Measurements from ENCODE around the gene CCRL2. TPM values are rescaled to one million over a fixed set of nuclear protein-coding genes. Genes with fewer than 3 reads are reported as not detected.
"Not testable (repeated sequence)": the region's sequence is repeated elsewhere in the genome, so short reads cannot be mapped to it uniquely, and the experiment has no call there.

The CCRL2 gene
- total RNA-seq, 2 donors from 2014 or later = 0.89 to 4.2 TPM

- Histone ChIP-seq H3K27ac (no peak overlapping the region), H3K36me3 (no peaks in the 10 kb centered on the region), H3K4me3 (no peak overlapping the region), H3K9me3 (no peaks in the 10 kb centered on the region), H3K27me3 (no peaks in the 10 kb centered on the region), H3K4me1 (peaks cover 0 to 9% of the 10 kb centered on the region in 2 donors)
- DNase-seq (ENCODE audit: low spot score) = no peak
- no peak for TF ChIP-seq CTCF (IDR thresholded peaks at IDR 0.05)
These were observed 22.2 kb downstream of the CCRL2 start for GRCh38 chr3:46429250-46429649.

- DNase-seq (ENCODE audit: low spot score) = no peak
- peaks cover 0 to 9% of the 10 kb centered on the region in 2 donors for H3K4me1 ChIP-seq
- TF ChIP-seq CTCF (IDR thresholded peaks at IDR 0.05) = no peak
These were observed 22.6 kb downstream of the CCRL2 start for GRCh38 chr3:46429671-46430070.

GRCh38 chr3:46430879-46431278 is 23.8 kb downstream of the CCRL2 start:
- DNase-seq (ENCODE audit: low spot score) = not testable (repeated sequence)

More at GRCh38 chr3:46429671-46430070, 22.6 kb downstream of the CCRL2 start:
- Histone ChIP-seq H3K9me3 (no peaks in the 10 kb centered on the region), H3K36me3 (no peaks in the 10 kb centered on the region), H3K27ac (no peak overlapping the region), H3K27me3 (no peaks in the 10 kb centered on the region), H3K4me3 (no peak overlapping the region)

GRCh38 chr3:46431905-46432304 is 24.8 kb downstream of the CCRL2 start:
- not testable (repeated sequence) for H3K9me3 ChIP-seq; H3K4me1 ChIP-seq; H3K4me3 ChIP-seq; H3K36me3 ChIP-seq; DNase-seq (ENCODE audit: low spot score); H3K27me3 ChIP-seq; H3K27ac ChIP-seq

More at GRCh38 chr3:46430879-46431278, 23.8 kb downstream of the CCRL2 start:
- not testable (repeated sequence) for H3K4me1 ChIP-seq, H3K36me3 ChIP-seq, H3K9me3 ChIP-seq, H3K27ac ChIP-seq, H3K27me3 ChIP-seq, H3K4me3 ChIP-seq

- H3K9me3 ChIP-seq; H3K27me3 ChIP-seq; H3K4me1 ChIP-seq; H3K36me3 ChIP-seq; DNase-seq (ENCODE audit: low spot score); H3K4me3 ChIP-seq; H3K27ac ChIP-seq: not testable (repeated sequence)
These were observed 26.1 kb downstream of the CCRL2 start for GRCh38 chr3:46433118-46433517.

- DNase-seq (ENCODE audit: low spot score) = no peak
- H3K27me3 ChIP-seq = no peaks in the 10 kb centered on the region
- no peak overlapping the region for H3K27ac ChIP-seq
- H3K9me3 ChIP-seq = no peaks in the 10 kb centered on the region
- no peaks in the 10 kb centered on the region for H3K4me1 ChIP-seq
- no peaks in the 10 kb centered on the region for H3K36me3 ChIP-seq
- TF ChIP-seq CTCF (IDR thresholded peaks at IDR 0.05) = no peak
- H3K4me3 ChIP-seq = no peak overlapping the region
These were observed 26.8 kb downstream of the CCRL2 start for GRCh38 chr3:46433841-46434240.

GRCh38 chr3:46435081-46435726 is 28.1 kb downstream of the CCRL2 start:
- no peaks in the 10 kb centered on the region for H3K4me1 ChIP-seq
- no peak overlapping the region for H3K27ac ChIP-seq
- no peak overlapping the region for H3K4me3 ChIP-seq
- H3K27me3 ChIP-seq = no peaks in the 10 kb centered on the region
- DNase-seq (ENCODE audit: low spot score) = no peak
- H3K36me3 ChIP-seq = no peaks in the 10 kb centered on the region
- no peak for TF ChIP-seq CTCF (IDR thresholded peaks at IDR 0.05)
- no peaks in the 10 kb centered on the region for H3K9me3 ChIP-seq

Measured in right atrium auricular region (tissue), 2 donors.